Measurements from ENCODE around the gene TKT. TPM values are rescaled to one million over a fixed set of nuclear protein-coding genes. Genes with fewer than 3 reads are reported as not detected.

TKT gene
- total RNA-seq, 1 experiment from 2014 or later: 634 TPM

- H3K27me3 ChIP-seq (ENCODE audit: insufficient read depth, low read length): no peaks in the 10 kb centered on the region
- ChIA-PET POLR2A (interaction anchor here (0.6 kb wide), 1 partner anchor 9 kb away, joined by 3 read pairs; no protein-coding TSS in a partner anchor), CTCF (no interaction called here), RAD21 (ENCODE audit: low non-redundant PET in 1 of 2, low total read pairs in 2 of 2, uncharacterized antibody in 2 of 2, unreplicated experiment in 2 of 2) (no interaction called here)
- H3K9me2 ChIP-seq (ENCODE audit: insufficient read depth): no peaks in the 10 kb centered on the region
- DNase-seq (ENCODE audit: low read depth, low spot score) (no peak), ATAC-seq (no peak)
- H4K20me1 ChIP-seq (ENCODE audit: insufficient read depth): peaks cover 9% of the 10 kb centered on the region; the same call in 1 of the 2 replicates
- no peak overlapping the region for H3K4me2 ChIP-seq (ENCODE audit: low read length)
- no peak overlapping the region for H2AFZ ChIP-seq (ENCODE audit: low read depth, low read length, poor library complexity, severe bottlenecking)
- H3K79me2 ChIP-seq (ENCODE audit: insufficient read depth, low read length): peaks cover 20% of the 10 kb centered on the region
- intact Hi-C loops (cut with micrococcal nuclease): no loop called here
- H3K4me1 ChIP-seq (ENCODE audit: control insufficient read depth in 1 of 2, insufficient read depth in 2 of 2, low read length in 2 of 2): peaks cover 6 to 18% of the 10 kb centered on the region in 2 experiments; a peak in 3 of 4 replicates
- H3K36me3 ChIP-seq (ENCODE audit: control insufficient read depth in 1 of 2, insufficient read depth in 2 of 2, low read length in 2 of 2): peaks cover 0 to 4% of the 10 kb centered on the region in 2 experiments; a peak in 1 of 4 replicates
- H3K9me3 ChIP-seq (ENCODE audit: control insufficient read depth in 1 of 2, insufficient read depth in 1 of 2, low read depth in 1 of 2, low read length in 2 of 2): no peaks in the 10 kb centered on the region
- H3K27ac ChIP-seq (ENCODE audit: low read depth, low read length): no peak overlapping the region
- TF ChIP-seq, protein P1, sequence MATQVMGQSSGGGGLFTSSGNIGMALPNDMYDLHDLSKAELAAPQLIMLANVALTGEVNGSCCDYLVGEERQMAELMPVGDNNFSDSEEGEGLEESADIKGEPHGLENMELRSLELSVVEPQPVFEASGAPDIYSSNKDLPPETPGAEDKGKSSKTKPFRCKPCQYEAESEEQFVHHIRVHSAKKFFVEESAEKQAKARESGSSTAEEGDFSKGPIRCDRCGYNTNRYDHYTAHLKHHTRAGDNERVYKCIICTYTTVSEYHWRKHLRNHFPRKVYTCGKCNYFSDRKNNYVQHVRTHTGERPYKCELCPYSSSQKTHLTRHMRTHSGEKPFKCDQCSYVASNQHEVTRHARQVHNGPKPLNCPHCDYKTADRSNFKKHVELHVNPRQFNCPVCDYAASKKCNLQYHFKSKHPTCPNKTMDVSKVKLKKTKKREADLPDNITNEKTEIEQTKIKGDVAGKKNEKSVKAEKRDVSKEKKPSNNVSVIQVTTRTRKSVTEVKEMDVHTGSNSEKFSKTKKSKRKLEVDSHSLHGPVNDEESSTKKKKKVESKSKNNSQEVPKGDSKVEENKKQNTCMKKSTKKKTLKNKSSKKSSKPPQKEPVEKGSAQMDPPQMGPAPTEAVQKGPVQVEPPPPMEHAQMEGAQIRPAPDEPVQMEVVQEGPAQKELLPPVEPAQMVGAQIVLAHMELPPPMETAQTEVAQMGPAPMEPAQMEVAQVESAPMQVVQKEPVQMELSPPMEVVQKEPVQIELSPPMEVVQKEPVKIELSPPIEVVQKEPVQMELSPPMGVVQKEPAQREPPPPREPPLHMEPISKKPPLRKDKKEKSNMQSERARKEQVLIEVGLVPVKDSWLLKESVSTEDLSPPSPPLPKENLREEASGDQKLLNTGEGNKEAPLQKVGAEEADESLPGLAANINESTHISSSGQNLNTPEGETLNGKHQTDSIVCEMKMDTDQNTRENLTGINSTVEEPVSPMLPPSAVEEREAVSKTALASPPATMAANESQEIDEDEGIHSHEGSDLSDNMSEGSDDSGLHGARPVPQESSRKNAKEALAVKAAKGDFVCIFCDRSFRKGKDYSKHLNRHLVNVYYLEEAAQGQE (IDR thresholded peaks at IDR 0.05; ENCODE audit: low read depth): no peak
- TF ChIP-seq CBX3 (IDR thresholded peaks at IDR 0.05; ENCODE audit: low read depth) (no peak), SP1 (IDR thresholded peaks at IDR 0.05; ENCODE audit: low read depth) (no peak), POLR2AphosphoS5 (IDR thresholded peaks at IDR 0.05; ENCODE audit: low read depth, low read length) (no peak), ELF1 (IDR thresholded peaks at IDR 0.05; ENCODE audit: borderline replicate concordance, low read depth) (no peak), CEBPB (IDR thresholded peaks at IDR 0.05; ENCODE audit: low read depth) (no peak), POLR2A (IDR thresholded peaks at IDR 0.05; ENCODE audit: borderline replicate concordance, extremely low read depth, insufficient read depth, insufficient read length) (no peak), SRF (IDR thresholded peaks at IDR 0.05; ENCODE audit: low read depth) (no peak), ZFX (IDR thresholded peaks at IDR 0.05) (no peak), ZNF274 (IDR thresholded peaks at IDR 0.05; ENCODE audit: low read depth, low read length) (no peak), TCF7L2 (IDR thresholded peaks at IDR 0.05; ENCODE audit: borderline replicate concordance, extremely low read depth, insufficient read depth, insufficient read length) (no peak), FOSL1 (IDR thresholded peaks at IDR 0.05; ENCODE audit: low read depth) (no peak), JUND (IDR thresholded peaks at IDR 0.05) (no peak), YY1 (IDR thresholded peaks at IDR 0.05; ENCODE audit: extremely low read depth, insufficient replicate concordance, low read depth, low read length) (no peak), SIN3A (IDR thresholded peaks at IDR 0.05; ENCODE audit: low read depth) (no peak), RAD21 (IDR thresholded peaks at IDR 0.05; ENCODE audit: low read depth) (no peak), EZH2phosphoT487 (IDR thresholded peaks at IDR 0.05; ENCODE audit: borderline replicate concordance) (no peak)
- TF ChIP-seq, protein P2, sequence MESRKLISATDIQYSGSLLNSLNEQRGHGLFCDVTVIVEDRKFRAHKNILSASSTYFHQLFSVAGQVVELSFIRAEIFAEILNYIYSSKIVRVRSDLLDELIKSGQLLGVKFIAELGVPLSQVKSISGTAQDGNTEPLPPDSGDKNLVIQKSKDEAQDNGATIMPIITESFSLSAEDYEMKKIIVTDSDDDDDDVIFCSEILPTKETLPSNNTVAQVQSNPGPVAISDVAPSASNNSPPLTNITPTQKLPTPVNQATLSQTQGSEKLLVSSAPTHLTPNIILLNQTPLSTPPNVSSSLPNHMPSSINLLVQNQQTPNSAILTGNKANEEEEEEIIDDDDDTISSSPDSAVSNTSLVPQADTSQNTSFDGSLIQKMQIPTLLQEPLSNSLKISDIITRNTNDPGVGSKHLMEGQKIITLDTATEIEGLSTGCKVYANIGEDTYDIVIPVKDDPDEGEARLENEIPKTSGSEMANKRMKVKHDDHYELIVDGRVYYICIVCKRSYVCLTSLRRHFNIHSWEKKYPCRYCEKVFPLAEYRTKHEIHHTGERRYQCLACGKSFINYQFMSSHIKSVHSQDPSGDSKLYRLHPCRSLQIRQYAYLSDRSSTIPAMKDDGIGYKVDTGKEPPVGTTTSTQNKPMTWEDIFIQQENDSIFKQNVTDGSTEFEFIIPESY (IDR thresholded peaks at IDR 0.05; ENCODE audit: extremely low read depth, insufficient replicate concordance, low read length): no peak
- TF ChIP-seq, protein P3, sequence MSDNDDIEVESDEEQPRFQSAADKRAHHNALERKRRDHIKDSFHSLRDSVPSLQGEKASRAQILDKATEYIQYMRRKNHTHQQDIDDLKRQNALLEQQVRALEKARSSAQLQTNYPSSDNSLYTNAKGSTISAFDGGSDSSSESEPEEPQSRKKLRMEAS (IDR thresholded peaks at IDR 0.05): no peak
- TF ChIP-seq, protein P4, sequence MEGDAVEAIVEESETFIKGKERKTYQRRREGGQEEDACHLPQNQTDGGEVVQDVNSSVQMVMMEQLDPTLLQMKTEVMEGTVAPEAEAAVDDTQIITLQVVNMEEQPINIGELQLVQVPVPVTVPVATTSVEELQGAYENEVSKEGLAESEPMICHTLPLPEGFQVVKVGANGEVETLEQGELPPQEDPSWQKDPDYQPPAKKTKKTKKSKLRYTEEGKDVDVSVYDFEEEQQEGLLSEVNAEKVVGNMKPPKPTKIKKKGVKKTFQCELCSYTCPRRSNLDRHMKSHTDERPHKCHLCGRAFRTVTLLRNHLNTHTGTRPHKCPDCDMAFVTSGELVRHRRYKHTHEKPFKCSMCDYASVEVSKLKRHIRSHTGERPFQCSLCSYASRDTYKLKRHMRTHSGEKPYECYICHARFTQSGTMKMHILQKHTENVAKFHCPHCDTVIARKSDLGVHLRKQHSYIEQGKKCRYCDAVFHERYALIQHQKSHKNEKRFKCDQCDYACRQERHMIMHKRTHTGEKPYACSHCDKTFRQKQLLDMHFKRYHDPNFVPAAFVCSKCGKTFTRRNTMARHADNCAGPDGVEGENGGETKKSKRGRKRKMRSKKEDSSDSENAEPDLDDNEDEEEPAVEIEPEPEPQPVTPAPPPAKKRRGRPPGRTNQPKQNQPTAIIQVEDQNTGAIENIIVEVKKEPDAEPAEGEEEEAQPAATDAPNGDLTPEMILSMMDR (IDR thresholded peaks at IDR 0.05 in 2 of 3, conservative IDR thresholded peaks at IDR 0.05 in 1 of 3; ENCODE audit: borderline replicate concordance in 1 of 3, insufficient read depth in 1 of 3, low read depth in 2 of 3, low read length in 2 of 3): no peak
- BruUV-seq (replicated peaks): no TSS peak
- H3K9ac ChIP-seq (ENCODE audit: low read length): no peak overlapping the region
- no peak overlapping the region for H3K4me3 ChIP-seq (replicated peaks in 1 of 2; ENCODE audit: low read depth in 1 of 2, low read length in 2 of 2)
Observed at GRCh38 chr3:53258600-53259426, 3.0 kb upstream of the TKT start.

Measured in HCT116 (cell line).